CD4-positive, alpha-beta T cell (primary cell): Measurements from ENCODE around the gene CAD. TPM values are rescaled to one million over a fixed set of nuclear protein-coding genes. Genes with fewer than 3 reads are reported as not detected.

Experiments
- ATAC-seq: fragments of 200-7000 bp; cut with Tn5 transposase; one replicate; pipeline ENCODE4 v1.10.0; 2022; ENCODE audit warnings: mild to moderate bottlenecking; ENCODE audit not compliant: poor library complexity
- CTCF ChIA-PET: fragments of 350-600 bp; sonication (Branson Sonifier 250); formaldehyde crosslinking; loops from one replicate; lab custom pipeline; 2021; ENCODE audit warnings: antibody characterized with exemption, inconsistent platforms; lab: Charles Lee
- POLR2A ChIA-PET: fragments of 350-600 bp; sonication (Branson Sonifier 250); formaldehyde crosslinking; loops from one replicate; lab custom pipeline; 2021; ENCODE audit warnings: antibody characterized with exemption, inconsistent platforms; lab: Charles Lee
- DNase-seq, 14 experiments: peaks; one replicate each; pipeline ENCODE4 v3.0.0-alpha.2; 2013 to 2020; ENCODE audit warnings: mixed read lengths in 2 of 14
- H3K27ac ChIP-seq, 2 donors: one replicate each; pipeline versions ENCODE4 v1.5.1 to v1.7.0; 2013; ENCODE audit warnings: low read length in 2 of 2, low read depth in 1 of 2, mild to moderate bottlenecking in 1 of 2
- H3K27me3 ChIP-seq, 2 experiments: 1 replicate in 1 of 2; 2 replicates in 1 of 2; pipeline versions ENCODE4 v1.6.1 to v1.7.0; 2013; ENCODE audit warnings: low read length in 2 of 2, control low read depth in 1 of 2, mild to moderate bottlenecking in 1 of 2, moderate library complexity in 1 of 2; ENCODE audit not compliant: insufficient read depth in 2 of 2, control insufficient read depth in 1 of 2
- H3K36me3 ChIP-seq: one replicate; pipeline ENCODE4 v1.6.1; 2013; ENCODE audit warnings: low read length, control low read depth; ENCODE audit not compliant: insufficient read depth
- H3K4me1 ChIP-seq: one replicate; pipeline ENCODE4 v1.6.1; 2013; ENCODE audit warnings: low read length, control low read depth; ENCODE audit not compliant: insufficient read depth
- H3K4me3 ChIP-seq: one replicate; pipeline ENCODE4 v1.5.1; 2013; ENCODE audit warnings: mild to moderate bottlenecking, low read length, moderate library complexity
- H3K9me3 ChIP-seq, 2 experiments: 1 replicate in 1 of 2; 2 replicates in 1 of 2; pipeline versions ENCODE4 v1.6.1 to v1.7.0; 2013; ENCODE audit warnings: low read length in 2 of 2, mild to moderate bottlenecking in 2 of 2, control low read depth in 1 of 2, moderate library complexity in 1 of 2; ENCODE audit not compliant: control insufficient read depth in 1 of 2, insufficient read depth in 1 of 2
- H3K27ac Mint-ChIP-seq: one replicate; pipeline ENCODE4 v1.8.0; 2020; ENCODE audit warnings: mixed read lengths
- H3K27me3 Mint-ChIP-seq: one replicate; pipeline ENCODE4 v1.8.0; 2021; ENCODE audit warnings: mixed read lengths
- H3K36me3 Mint-ChIP-seq: one replicate; pipeline ENCODE4 v1.8.0; 2021; ENCODE audit warnings: low read depth, mixed read lengths
- H3K4me1 Mint-ChIP-seq: one replicate; pipeline ENCODE4 v1.8.0; 2021; ENCODE audit warnings: low read depth, mixed read lengths
- H3K4me3 Mint-ChIP-seq: one replicate; pipeline ENCODE4 v1.8.0; 2020; ENCODE audit warnings: mild to moderate bottlenecking, mixed read lengths
- H3K9me3 Mint-ChIP-seq: one replicate; pipeline ENCODE4 v1.8.0; 2020; ENCODE audit warnings: mixed read lengths
- intact Hi-C, 2 experiments: fragments of 100-400 bp; cut with DNase I in 1 of 2; cut with micrococcal nuclease in 1 of 2; formaldehyde crosslinking; loops; one replicate each; pipeline versions ENCODE4 v1.15.1 to v1.9.0; 2023 to 2025; cut with DNase I, micrococcal nuclease
- total RNA-seq, 174 experiments: library from RNA in 2 of 174; stranded (reverse) in 2 of 174; gene quantifications; one replicate each; pipeline ENCODE4 v1.2.3 and lab custom pipeline; 2021 to 2026
- TF ChIP-seq, protein P1 (sequence below): fragments of 200-600 bp; IDR thresholded peaks from one replicate; pipeline ENCODE4 v1.8.0; 2022; ENCODE audit warnings: antibody characterized with exemption, mild to moderate bottlenecking

The CAD gene
- total RNA-seq, 2 experiments from 2014 or later, result 20.0 to 20.3 TPM

DNA sequence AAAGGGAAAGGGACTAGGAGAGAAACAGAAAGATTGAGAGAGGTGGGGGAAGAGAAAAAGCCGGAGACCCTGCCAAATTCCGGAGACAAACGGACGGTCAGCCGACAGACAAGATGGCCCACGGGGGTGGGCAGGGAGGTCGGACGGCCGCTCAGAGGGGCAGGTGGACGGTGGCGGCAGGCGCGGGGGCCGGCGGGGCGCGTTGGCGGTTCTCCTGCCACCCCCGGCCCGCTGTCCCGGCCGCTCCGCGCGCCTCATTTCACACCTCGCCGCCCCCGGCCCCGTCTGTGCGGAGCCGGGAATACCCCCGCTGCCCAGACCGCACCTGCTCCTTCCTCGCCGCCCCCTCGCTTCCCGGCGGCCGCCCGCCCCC, 44.7 kb downstream of the CAD start:
- peaks cover 26% of the 10 kb centered on the region for H3K4me1 Mint-ChIP-seq
- no peak overlapping the region for H3K27ac ChIP-seq
- ATAC-seq, result no peak
- peaks cover 57% of the 10 kb centered on the region for H3K27me3 Mint-ChIP-seq
- no peak overlapping the region for H3K27ac Mint-ChIP-seq
- peaks cover 66 to 76% of the 10 kb centered on the region in 2 experiments for H3K27me3 ChIP-seq
- H3K4me3 Mint-ChIP-seq, result peak overlapping the region; percentile 88
- ChIA-PET POLR2A (no interaction called here), CTCF (no interaction called here)
- peak in 1 of 14 experiments; percentile 21 for DNase-seq
- intact Hi-C loops, result loop anchor here in 1 of 2 experiments (10.0 kb wide), 1 partner anchor 47 kb away; the partner anchor contains the start of genes ATRAID, CAD and SLC5A6
- no peaks in the 10 kb centered on the region for H3K36me3 Mint-ChIP-seq
- peaks cover 0 to 15% of the 10 kb centered on the region in 2 experiments for H3K9me3 ChIP-seq
- H3K4me3 ChIP-seq, result no peak overlapping the region
- peaks cover 42% of the 10 kb centered on the region for H3K4me1 ChIP-seq
- TF ChIP-seq, protein P1, sequence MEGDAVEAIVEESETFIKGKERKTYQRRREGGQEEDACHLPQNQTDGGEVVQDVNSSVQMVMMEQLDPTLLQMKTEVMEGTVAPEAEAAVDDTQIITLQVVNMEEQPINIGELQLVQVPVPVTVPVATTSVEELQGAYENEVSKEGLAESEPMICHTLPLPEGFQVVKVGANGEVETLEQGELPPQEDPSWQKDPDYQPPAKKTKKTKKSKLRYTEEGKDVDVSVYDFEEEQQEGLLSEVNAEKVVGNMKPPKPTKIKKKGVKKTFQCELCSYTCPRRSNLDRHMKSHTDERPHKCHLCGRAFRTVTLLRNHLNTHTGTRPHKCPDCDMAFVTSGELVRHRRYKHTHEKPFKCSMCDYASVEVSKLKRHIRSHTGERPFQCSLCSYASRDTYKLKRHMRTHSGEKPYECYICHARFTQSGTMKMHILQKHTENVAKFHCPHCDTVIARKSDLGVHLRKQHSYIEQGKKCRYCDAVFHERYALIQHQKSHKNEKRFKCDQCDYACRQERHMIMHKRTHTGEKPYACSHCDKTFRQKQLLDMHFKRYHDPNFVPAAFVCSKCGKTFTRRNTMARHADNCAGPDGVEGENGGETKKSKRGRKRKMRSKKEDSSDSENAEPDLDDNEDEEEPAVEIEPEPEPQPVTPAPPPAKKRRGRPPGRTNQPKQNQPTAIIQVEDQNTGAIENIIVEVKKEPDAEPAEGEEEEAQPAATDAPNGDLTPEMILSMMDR, result no peak
- no peaks in the 10 kb centered on the region for H3K9me3 Mint-ChIP-seq
- H3K36me3 ChIP-seq, result no peaks in the 10 kb centered on the region

DNA sequence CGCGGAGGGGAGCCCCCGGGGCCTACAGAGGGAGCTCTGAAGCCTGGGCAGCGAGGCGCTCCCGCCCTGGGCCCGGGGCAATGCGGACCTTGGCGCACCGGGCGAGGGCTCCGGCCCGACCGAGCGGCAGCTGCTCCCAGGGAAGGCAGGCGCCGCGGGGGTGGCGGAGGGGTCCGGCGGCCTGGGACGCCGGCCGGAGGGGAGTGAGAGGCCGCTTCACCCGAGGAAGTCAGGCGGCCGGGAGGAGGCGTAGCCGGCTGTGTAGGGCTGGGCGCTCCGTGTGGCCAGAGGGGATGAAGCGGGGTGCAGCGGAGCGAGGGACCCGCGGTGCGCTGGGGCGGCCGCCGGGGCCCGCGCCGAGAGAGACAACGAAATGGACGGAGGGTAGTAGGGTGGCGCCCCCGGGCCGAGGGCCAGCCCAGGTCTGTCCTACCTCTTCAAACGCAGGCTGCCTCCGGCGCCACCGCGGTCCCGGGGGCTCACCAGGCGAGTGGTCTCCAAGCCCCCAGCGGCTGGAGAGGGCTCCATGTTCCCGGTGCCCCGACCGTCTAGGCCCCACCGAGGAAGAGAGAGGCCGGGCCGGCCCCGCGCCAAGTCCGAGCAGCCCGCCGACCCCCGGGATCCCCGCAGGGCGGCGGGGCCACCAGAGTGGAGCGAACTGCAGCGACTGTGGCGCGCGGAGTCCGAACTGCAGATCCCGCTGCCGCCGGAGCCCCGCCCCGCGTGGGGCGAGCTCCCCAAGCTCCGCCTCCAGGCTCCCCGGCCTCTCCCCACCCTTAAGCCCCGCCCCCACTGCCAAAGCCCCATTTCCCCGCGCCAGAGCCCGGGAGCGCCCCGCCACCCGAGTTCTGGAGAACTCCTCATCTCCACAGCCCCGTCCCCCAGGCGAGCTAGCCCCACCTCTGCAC, 45.5 kb downstream of the CAD start, which contains the start of gene SLC30A3:
Gene SLC30A3, minus strand, starts transcription at position 669 of the 908 bp plus-strand sequence. Its CDS starts 141 bp downstream, at position 528.
- Mint-ChIP-seq H3K27ac (no peak within 1 kb of the TSS), H3K4me1 (peaks cover 26% of the 10 kb centered on the region), H3K9me3 (no peaks in the 10 kb centered on the region), H3K27me3 (peaks cover 50% of the 10 kb centered on the region), H3K36me3 (no peaks in the 10 kb centered on the region), H3K4me3 (peak within 1 kb of the TSS; percentile 95)
- H3K9me3 ChIP-seq, result peaks cover 0 to 15% of the 10 kb centered on the region in 2 experiments
- H3K36me3 ChIP-seq, result no peaks in the 10 kb centered on the region
- ATAC-seq (peak; percentile 68), DNase-seq (peak; percentile 34 to 84 (median 64))
- H3K27me3 ChIP-seq, result peaks cover 61 to 69% of the 10 kb centered on the region in 2 experiments
- POLR2A ChIA-PET, result interaction anchor here (0.7 kb wide), 3 partner anchors 50 to 811 kb away, joined by 3 read pairs; partner anchors contain the start of genes ATRAID and SLC5A6
- H3K4me1 ChIP-seq, result peaks cover 42% of the 10 kb centered on the region
- peak within 1 kb of the TSS; percentile 45 for H3K4me3 ChIP-seq
- TF ChIP-seq, protein P1, result no peak
- H3K27ac ChIP-seq, result no peak within 1 kb of the TSS
- intact Hi-C loops, result loop anchor here in 1 of 2 experiments (10.0 kb wide), 1 partner anchor 48 kb away; the partner anchor contains the start of genes ATRAID, CAD and SLC5A6
- CTCF ChIA-PET, result interaction anchor here (1.0 to 1.2 kb wide), 2 partner anchors 17 to 45 kb away, joined by 3 to 5 read pairs; partner anchors contain the start of gene CAD
